ENCODE results near the gene RFT1. TPM values are rescaled to one million over a fixed set of nuclear protein-coding genes. Genes with fewer than 3 reads are reported as not detected.

Gene RFT1
- total RNA-seq, 4 donors from 2014 or later: 4.9 to 18.2 (median 12.8) TPM

GRCh38 chr3:53134631-53135232, 4.5 kb upstream of the RFT1 start:
- peak; percentile 7 for DNase-seq
- Histone ChIP-seq H3K27me3 (no peaks in the 10 kb centered on the region), H3K9me3 (no peaks in the 10 kb centered on the region), H3K36me3 (no peaks in the 10 kb centered on the region), H3K27ac (no peak overlapping the region), H3K4me3 (no peak overlapping the region), H3K4me1 (peaks cover 5 to 32% (median 15%) of the 10 kb centered on the region in 3 donors)
- peak; percentile 70 to 93 (median 80) for TF ChIP-seq CTCF (IDR thresholded peaks at IDR 0.05)
- TF ChIP-seq POLR2A (IDR thresholded peaks at IDR 0.05): no peak
- WGBS, 2 donors: 39 to 46% methylated on average over 3 to 4 of the region's 6 CpGs
- intact Hi-C loops (cut with DNase I): loop anchor here (5.0 kb wide), 1 partner anchor 63 kb away; no protein-coding TSS in a partner anchor

DNA sequence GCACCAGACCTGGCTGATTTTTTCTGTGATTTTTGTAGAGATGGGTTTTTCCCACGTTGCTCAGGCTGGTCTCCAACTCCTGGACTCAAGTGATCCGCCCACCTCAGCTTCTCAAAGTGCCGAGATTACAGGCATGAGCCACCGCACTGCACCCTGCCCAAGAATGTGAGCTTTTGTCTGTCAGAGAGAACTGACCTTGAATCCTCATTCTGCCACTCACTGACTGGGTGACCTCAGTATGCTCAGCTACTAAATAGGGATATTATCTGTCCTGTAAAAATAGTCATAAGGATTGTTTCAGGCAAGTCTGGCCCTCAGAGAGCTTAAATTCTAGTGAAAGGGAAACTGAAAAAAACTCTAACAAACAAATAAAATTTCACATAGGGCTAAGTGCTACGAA, 2.1 kb upstream of the RFT1 start:
- no peak for DNase-seq
- Histone ChIP-seq H3K4me1 (peaks cover 11 to 51% (median 23%) of the 10 kb centered on the region in 3 donors), H3K4me3 (no peak overlapping the region), H3K9me3 (no peaks in the 10 kb centered on the region), H3K27me3 (no peaks in the 10 kb centered on the region), H3K36me3 (peaks cover 0 to 10% (median 0%) of the 10 kb centered on the region in 3 donors), H3K27ac (no peak overlapping the region)
- 63 to 81% methylated on average over 5 of the region's 5 CpGs for WGBS, 2 donors
- intact Hi-C loops (cut with DNase I): loop anchor here (5.0 kb wide), 1 partner anchor 65 kb away; no protein-coding TSS in a partner anchor
- no peak for TF ChIP-seq CTCF (IDR thresholded peaks at IDR 0.05)

DNA sequence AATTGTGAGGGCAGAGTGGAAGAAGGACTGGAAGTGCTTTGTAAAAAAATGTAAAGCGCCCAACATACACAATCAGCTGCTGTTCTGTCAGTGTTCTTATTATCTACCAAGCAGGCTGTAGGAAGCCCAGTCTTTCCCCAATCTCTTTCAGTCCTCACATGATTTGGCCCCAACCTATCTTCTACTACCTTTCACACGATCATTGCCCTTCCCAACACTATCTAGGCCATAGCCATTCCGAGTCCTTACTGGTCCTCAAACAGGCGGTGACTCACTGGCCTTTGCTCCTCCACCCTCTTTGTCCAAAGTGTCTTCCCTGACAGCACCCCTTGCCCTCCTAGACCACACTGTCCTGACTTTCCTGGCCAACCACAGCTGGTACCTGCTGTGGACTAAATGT, 861 bp upstream of the RFT1 start:
- 77 to 92% methylated on average over 4 of the region's 4 CpGs for WGBS, 2 donors
- H3K36me3 ChIP-seq: peaks cover 0 to 19% (median 0%) of the 10 kb centered on the region in 3 donors
- H3K9me3 ChIP-seq: no peaks in the 10 kb centered on the region
- intact Hi-C loops (cut with DNase I): loop anchor here (5.0 kb wide), 1 partner anchor 66 kb away; no protein-coding TSS in a partner anchor
- DNase-seq: no peak
- H3K4me1 ChIP-seq: peaks cover 11 to 46% (median 23%) of the 10 kb centered on the region in 3 donors
- peak overlapping the region; percentile 88 to 93 (median 92) for H3K27ac ChIP-seq
- peak overlapping the region in 3 of 4 donors; percentile 71 to 98 (median 98) for H3K4me3 ChIP-seq
- TF ChIP-seq CTCF (IDR thresholded peaks at IDR 0.05): no peak
- no peak for TF ChIP-seq POLR2A (IDR thresholded peaks at IDR 0.05)
- no peaks in the 10 kb centered on the region for H3K27me3 ChIP-seq

- WGBS, 2 donors: 62 to 69% methylated on average over 3 of the region's 3 CpGs
- H3K4me3 ChIP-seq: peak overlapping the region; percentile 71 to 98 (median 95)
- no peaks in the 10 kb centered on the region for H3K9me3 ChIP-seq
- TF ChIP-seq POLR2A (IDR thresholded peaks at IDR 0.05): no peak
- TF ChIP-seq CTCF (IDR thresholded peaks at IDR 0.05): no peak
- DNase-seq: no peak
- peaks cover 0 to 36% (median 7%) of the 10 kb centered on the region in 3 donors for H3K36me3 ChIP-seq
- H3K27me3 ChIP-seq: no peaks in the 10 kb centered on the region
- intact Hi-C loops (cut with DNase I): no loop called here
- H3K27ac ChIP-seq: peak overlapping the region; percentile 88 to 93 (median 92)
- peaks cover 11 to 35% (median 19%) of the 10 kb centered on the region in 3 donors for H3K4me1 ChIP-seq
Measured at GRCh38 chr3:53129344-53129743, 891 bp downstream of the RFT1 start.

- no peak overlapping the region for H3K27ac ChIP-seq
- TF ChIP-seq CTCF (IDR thresholded peaks at IDR 0.05): no peak
- DNase-seq: no peak
- H3K27me3 ChIP-seq: no peaks in the 10 kb centered on the region
- WGBS, 2 donors: 79 to 82% methylated on average over 2 of the region's 2 CpGs
- H3K4me1 ChIP-seq: peaks cover 11 to 31% (median 18%) of the 10 kb centered on the region in 3 donors
- no peak overlapping the region for H3K4me3 ChIP-seq
- intact Hi-C loops (cut with DNase I): no loop called here
- H3K9me3 ChIP-seq: no peaks in the 10 kb centered on the region
- H3K36me3 ChIP-seq: peaks cover 0 to 64% (median 31%) of the 10 kb centered on the region in 3 donors
Measured at GRCh38 chr3:53126601-53127000, 3.6 kb downstream of the RFT1 start.

All from esophagus squamous epithelium (tissue), 5 donors.